Brain microvascular endothelial cell (primary cell): ENCODE measurements around the gene NWD2.
"Not testable (repeated sequence)": the region's sequence is repeated elsewhere in the genome, so short reads cannot be mapped to it uniquely, and the experiment has no call there.

ENCODE experiments used
- DNase-seq: peaks from one replicate; pipeline ENCODE4 v3.0.0-alpha.2; 2020
- H3K27ac ChIP-seq: fragments of 250-450 bp; sonication (Bioruptor Pico); 2 replicates; pipeline ENCODE4 v1.5.1; 2020; ENCODE audit warnings: mild to moderate bottlenecking, moderate library complexity
- H3K27me3 ChIP-seq: fragments of 250-450 bp; sonication (Bioruptor Pico); replicated peaks from 2 replicates; pipeline ENCODE4 v1.5.1; 2020; ENCODE audit warnings: mild to moderate bottlenecking
- H3K36me3 ChIP-seq: fragments of 250-450 bp; sonication (Bioruptor Pico); replicated peaks from 2 replicates; pipeline ENCODE4 v1.5.1; 2020; ENCODE audit warnings: mild to moderate bottlenecking
- H3K4me3 ChIP-seq: 2 replicates; pipeline ENCODE4 v1.5.1; 2011; ENCODE audit warnings: low read depth, mild to moderate bottlenecking, control low read depth, low read length, moderate library complexity
- CTCF ChIP-seq: IDR thresholded peaks from 2 replicates; pipeline ENCODE4 v1.5.1; 2011; ENCODE audit warnings: low read depth, mild to moderate bottlenecking, moderate library complexity, low read length, control low read depth, inconsistent platforms; ENCODE audit errors: missing control alignments
- in situ Hi-C: cut with HindIII; loops from 2 replicates; pipeline ENCODE4 v1.10.0; 2017; ENCODE audit warnings: low sequenced_read_pairs, low pct_ligation_motif_present

Gene NWD2

GRCh38 chr4:37487668-37488067, 243.1 kb downstream of the NWD2 start:
- Histone ChIP-seq H3K4me3 (no peak overlapping the region), H3K27me3 (no peaks in the 10 kb centered on the region), H3K27ac (no peak overlapping the region), H3K36me3 (no peaks in the 10 kb centered on the region)
- TF ChIP-seq CTCF = no peak
- no peak for DNase-seq
- in situ Hi-C loops = no loop called here

GRCh38 chr4:37489697-37490096, 245.2 kb downstream of the NWD2 start:
- DNase-seq = no peak
- TF ChIP-seq CTCF = no peak
- H3K4me3 ChIP-seq = no peak overlapping the region
- H3K36me3 ChIP-seq = no peaks in the 10 kb centered on the region
- H3K27ac ChIP-seq = no peak overlapping the region
- in situ Hi-C loops = no loop called here
- no peaks in the 10 kb centered on the region for H3K27me3 ChIP-seq

- no peak for DNase-seq
- Histone ChIP-seq H3K36me3 (no peaks in the 10 kb centered on the region), H3K27ac (no peak overlapping the region), H3K4me3 (no peak overlapping the region), H3K27me3 (no peaks in the 10 kb centered on the region)
- no peak for TF ChIP-seq CTCF
- in situ Hi-C loops = no loop called here
These were observed 246.1 kb downstream of the NWD2 start for GRCh38 chr4:37490391-37491347.

- H3K27ac ChIP-seq, DNase-seq, H3K36me3 ChIP-seq, H3K27me3 ChIP-seq, in situ Hi-C loops, H3K4me3 ChIP-seq: not testable (repeated sequence)
These were observed 250.8 kb downstream of the NWD2 start for GRCh38 chr4:37495353-37495752.
